BLaER1 treated with 17β-estradiol and CSF1 and Interleukin-3, amounts not matched to agents 10 nM and 100 nM (cell line): ENCODE measurements around the gene ERG.
A peak's percentile ranks its signal among the peaks of the same experiment; 100 is the strongest.

ENCODE experiments used
- H3K27ac ChIP-seq, 11 experiments: shearing (Covaris generic); formaldehyde crosslinking; 2 replicates each; pipeline ENCODE4 v1.8.1; 2022
- H3K27me3 ChIP-seq, 11 experiments: shearing (Covaris generic); formaldehyde crosslinking; 2 replicates each; pipeline ENCODE4 v1.8.1; 2022
- H3K36me3 ChIP-seq, 11 experiments: shearing (Covaris generic); formaldehyde crosslinking; 2 replicates each; pipeline ENCODE4 v1.8.1; 2022
- H3K4me1 ChIP-seq, 10 experiments: shearing (Covaris generic); formaldehyde crosslinking; 2 replicates each; pipeline ENCODE4 v1.8.1; 2022
- H3K4me2 ChIP-seq, 11 experiments: shearing (Covaris generic); formaldehyde crosslinking; 2 replicates each; pipeline ENCODE4 v1.8.1; 2022
- H3K4me3 ChIP-seq, 10 experiments: shearing (Covaris generic); formaldehyde crosslinking; 2 replicates each; pipeline ENCODE4 v1.8.1; 2022
- H3K9ac ChIP-seq, 11 experiments: shearing (Covaris generic); formaldehyde crosslinking; 2 replicates each; pipeline ENCODE4 v1.8.1; 2022
- H3K9me3 ChIP-seq, 11 experiments: shearing (Covaris generic); formaldehyde crosslinking; replicated peaks in 1 of 11; 2 replicates each; pipeline ENCODE4 v1.8.1; 2022
- H4K20me1 ChIP-seq, 11 experiments: shearing (Covaris generic); formaldehyde crosslinking; 2 replicates each; pipeline ENCODE4 v1.8.1; 2022
- Cebpa-rat ChIP-seq, 11 experiments: shearing (Covaris generic); IDR thresholded peaks; 2 replicates each; pipeline ENCODE4 v1.8.1; 2022

Gene ERG

DNA sequence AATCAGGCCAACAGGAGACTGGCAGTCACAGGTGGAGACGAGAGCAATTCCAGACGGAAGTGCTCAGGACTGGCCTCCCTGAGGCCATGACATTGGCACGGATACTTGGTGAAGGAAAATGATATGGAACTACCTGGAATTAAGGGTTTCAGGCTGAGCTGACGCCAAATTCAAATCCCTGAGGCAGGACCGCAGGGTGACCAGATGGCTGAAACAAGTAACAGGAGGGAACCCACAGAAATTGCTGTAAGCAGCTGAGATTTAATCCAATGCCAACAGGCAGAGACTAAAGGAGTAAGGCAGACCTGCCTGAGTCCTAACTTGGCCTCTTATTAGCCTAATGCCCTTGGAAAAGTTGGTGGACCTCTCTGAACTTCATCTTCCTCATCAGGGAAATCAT lies 76.2 kb downstream of the ERG start:
- peaks cover 0 to 38% (median 24%) of the 10 kb centered on the region in 10 experiments; a peak in 15 of 20 replicates for H3K4me1 ChIP-seq
- no peaks in the 10 kb centered on the region for H4K20me1 ChIP-seq
- H3K27ac ChIP-seq, result no peak overlapping the region
- 0 out of 22 replicates have a peak, but pooled peaks cover 0 to 3% (median 0%) of the 10 kb centered on the region in 11 experiments for H3K9me3 ChIP-seq
- H3K27me3 ChIP-seq, result no peaks in the 10 kb centered on the region
- no peak for TF ChIP-seq Cebpa-rat (IDR thresholded peaks at IDR 0.05)
- no peak overlapping the region for H3K9ac ChIP-seq
- H3K4me3 ChIP-seq, result no peak overlapping the region
- peaks cover 0 to 100% (median 87%) of the 10 kb centered on the region in 11 experiments; a peak in 16 of 22 replicates for H3K36me3 ChIP-seq
- no peak overlapping the region for H3K4me2 ChIP-seq

DNA sequence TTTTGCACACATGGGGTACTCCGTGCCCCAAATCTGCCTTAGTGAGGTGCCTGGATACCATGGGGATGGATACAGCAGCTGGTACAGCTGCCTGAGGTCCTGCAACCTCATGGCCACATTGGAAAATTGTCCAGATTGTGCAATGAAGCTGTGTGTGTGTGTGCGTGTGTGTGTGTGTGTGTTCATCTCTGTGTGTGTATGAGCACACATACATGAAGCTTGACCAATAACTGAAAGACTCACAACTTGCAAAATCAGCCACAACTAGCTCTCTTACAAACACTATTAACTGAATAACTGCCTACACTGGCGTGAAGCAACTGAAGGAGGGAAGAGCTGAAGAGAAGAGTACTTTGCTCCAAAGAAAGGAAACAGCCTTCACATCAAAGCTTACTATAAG lies 78.1 kb downstream of the ERG start:
- Histone ChIP-seq H3K36me3 (peaks cover 0 to 100% (median 95%) of the 10 kb centered on the region in 11 experiments; a peak in 17 of 22 replicates), H3K9ac (no peak overlapping the region), H3K4me2 (no peak overlapping the region), H3K4me1 (peaks cover 0 to 36% (median 14%) of the 10 kb centered on the region in 10 experiments; a peak in 15 of 20 replicates), H3K27ac (no peak overlapping the region), H4K20me1 (no peaks in the 10 kb centered on the region), H3K27me3 (no peaks in the 10 kb centered on the region), H3K4me3 (no peak overlapping the region), H3K9me3 (0 out of 22 replicates have a peak, but pooled peaks cover 0 to 4% (median 0%) of the 10 kb centered on the region in 11 experiments)
- no peak for TF ChIP-seq Cebpa-rat (IDR thresholded peaks at IDR 0.05)

DNA sequence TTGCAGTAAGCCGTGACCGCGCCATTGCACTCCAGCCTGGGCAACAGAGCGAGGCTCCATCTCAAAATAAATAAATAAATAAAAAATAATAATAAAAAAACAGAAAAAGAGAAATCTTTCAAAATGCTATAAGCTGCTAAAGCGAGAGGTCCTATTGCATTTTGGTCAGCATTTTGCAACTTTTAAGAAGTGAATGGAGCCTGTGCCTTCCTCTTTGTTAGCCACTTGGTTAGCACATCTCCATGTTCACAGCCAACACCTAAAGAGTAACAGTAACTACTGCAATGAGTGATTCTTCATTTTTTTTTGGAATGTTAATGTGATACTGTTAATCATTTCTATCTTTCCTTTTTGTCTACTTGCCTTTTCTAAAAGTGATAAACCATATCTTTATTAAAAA lies 80.6 kb downstream of the ERG start:
- TF ChIP-seq Cebpa-rat (IDR thresholded peaks at IDR 0.05), result no peak
- H3K9ac ChIP-seq, result no peak overlapping the region

DNA sequence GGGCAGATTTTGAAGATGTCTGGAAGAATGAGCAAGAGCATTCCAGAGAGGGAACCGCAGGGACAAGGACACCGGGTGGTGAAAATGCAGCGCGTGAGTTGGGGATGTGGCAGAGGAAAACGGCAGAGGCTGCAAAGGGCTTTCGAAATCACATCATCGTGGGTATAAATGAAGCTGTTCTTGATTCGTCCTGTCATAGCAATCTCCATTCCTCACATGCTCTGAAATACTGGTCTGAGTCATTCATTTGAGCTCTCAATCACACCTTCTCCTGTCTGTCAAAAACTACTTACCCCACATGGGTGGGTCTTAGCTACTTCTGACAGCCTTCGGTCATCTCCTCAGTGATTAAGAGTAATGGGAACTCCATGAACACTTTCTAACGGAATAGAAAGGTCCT lies 81.5 kb downstream of the ERG start:
- H3K9me3 ChIP-seq, result peaks cover 0 to 18% (median 4%) of the 10 kb centered on the region in 11 experiments; a peak in 9 of 22 replicates
- no peaks in the 10 kb centered on the region for H3K27me3 ChIP-seq
- H3K4me2 ChIP-seq, result no peak overlapping the region
- no peak overlapping the region for H3K9ac ChIP-seq
- H3K4me1 ChIP-seq, result peaks cover 0 to 34% (median 7%) of the 10 kb centered on the region in 10 experiments; a peak in 10 of 20 replicates
- H3K4me3 ChIP-seq, result no peak overlapping the region
- H3K36me3 ChIP-seq, result peaks cover 0 to 100% (median 96%) of the 10 kb centered on the region in 11 experiments; a peak in 17 of 22 replicates
- no peak overlapping the region for H3K27ac ChIP-seq
- no peaks in the 10 kb centered on the region for H4K20me1 ChIP-seq
- no peak for TF ChIP-seq Cebpa-rat (IDR thresholded peaks at IDR 0.05)

More for the DNA sequence above, 80.6 kb downstream of the ERG start:
- peaks cover 0 to 34% (median 7%) of the 10 kb centered on the region in 10 experiments; a peak in 10 of 20 replicates for H3K4me1 ChIP-seq
- H3K27me3 ChIP-seq, result no peaks in the 10 kb centered on the region
- no peak overlapping the region for H3K4me3 ChIP-seq
- no peaks in the 10 kb centered on the region for H4K20me1 ChIP-seq
- no peak overlapping the region for H3K4me2 ChIP-seq
- H3K36me3 ChIP-seq, result peaks cover 0 to 100% (median 98%) of the 10 kb centered on the region in 11 experiments; a peak in 17 of 22 replicates
- peaks cover 0 to 9% (median 3%) of the 10 kb centered on the region in 11 experiments; a peak in 6 of 22 replicates for H3K9me3 ChIP-seq
- H3K27ac ChIP-seq, result no peak overlapping the region

DNA sequence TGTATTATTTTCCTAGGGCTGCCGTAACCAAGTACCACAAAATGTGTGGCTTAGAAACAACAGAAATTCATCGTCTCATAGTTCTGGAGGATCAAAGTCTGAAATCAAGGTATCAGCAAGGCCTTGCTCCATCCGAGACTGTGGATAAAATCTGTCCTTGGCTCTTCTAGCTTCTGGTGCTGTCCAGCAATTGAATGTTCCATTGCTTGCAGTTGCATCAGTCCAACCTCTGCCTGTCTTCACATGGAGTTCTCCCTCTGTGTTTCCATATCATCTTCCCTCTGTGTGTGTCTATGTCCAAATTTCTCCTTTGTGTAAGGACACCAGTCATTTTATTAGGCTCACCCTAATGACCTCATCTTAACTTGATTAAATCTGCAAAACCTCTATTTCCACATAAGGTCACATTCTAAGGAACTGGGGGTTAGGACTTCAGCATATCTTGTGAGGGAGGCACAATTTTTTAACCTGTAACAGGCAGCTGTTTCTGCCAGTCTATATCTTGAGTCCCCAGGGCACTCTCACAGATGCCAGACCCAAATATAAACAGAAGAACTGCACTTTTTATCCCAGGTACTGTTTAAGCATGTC lies 84.2 kb downstream of the ERG start:
- no peak overlapping the region for H3K9ac ChIP-seq
- H3K4me1 ChIP-seq, result peaks cover 0 to 29% (median 7%) of the 10 kb centered on the region in 10 experiments; a peak in 10 of 20 replicates
- no peak overlapping the region for H3K4me3 ChIP-seq
- peaks cover 0 to 37% (median 13%) of the 10 kb centered on the region in 11 experiments; a peak in 14 of 22 replicates for H3K9me3 ChIP-seq
- H3K36me3 ChIP-seq, result peaks cover 0 to 100% (median 92%) of the 10 kb centered on the region in 11 experiments; a peak in 17 of 22 replicates
- H3K27me3 ChIP-seq, result no peaks in the 10 kb centered on the region
- no peaks in the 10 kb centered on the region for H4K20me1 ChIP-seq
- TF ChIP-seq Cebpa-rat (IDR thresholded peaks at IDR 0.05), result no peak
- peak overlapping the region in 2 of 11 experiments; percentile 5 to 6; a peak in 2 of 22 replicates for H3K27ac ChIP-seq
- H3K4me2 ChIP-seq, result peak overlapping the region in 2 of 11 experiments; percentile 1 to 48; a peak in 3 of 22 replicates

DNA sequence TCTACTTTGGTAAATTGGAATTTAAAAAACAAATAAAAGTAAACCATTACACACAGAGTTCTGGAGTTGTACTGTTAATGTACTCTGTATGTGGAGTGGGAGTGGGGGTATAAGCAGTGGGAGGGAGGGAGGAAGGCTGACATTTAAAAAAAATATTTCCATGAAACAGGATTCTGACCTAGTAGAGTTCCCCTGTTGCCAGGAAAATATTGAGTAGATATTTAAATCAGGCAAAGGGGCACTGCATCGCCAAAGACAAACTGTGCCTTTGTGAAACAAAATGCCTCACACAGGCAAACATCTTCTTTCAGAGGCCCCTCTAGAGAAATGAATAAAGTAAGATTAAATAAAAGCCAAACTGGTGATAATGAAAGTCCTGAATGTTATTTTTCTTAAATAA lies 87.8 kb downstream of the ERG start:
- H3K4me1 ChIP-seq, result peaks cover 0 to 47% (median 24%) of the 10 kb centered on the region in 10 experiments; a peak in 14 of 20 replicates
- no peak overlapping the region for H3K9ac ChIP-seq
- H3K27ac ChIP-seq, result no peak overlapping the region
- H3K4me3 ChIP-seq, result no peak overlapping the region
- H3K9me3 ChIP-seq, result peaks cover 7 to 62% (median 21%) of the 10 kb centered on the region in 11 experiments; a peak in 17 of 22 replicates
- no peak for TF ChIP-seq Cebpa-rat (IDR thresholded peaks at IDR 0.05)
- H3K27me3 ChIP-seq, result no peaks in the 10 kb centered on the region
- peaks cover 0 to 94% (median 70%) of the 10 kb centered on the region in 11 experiments; a peak in 16 of 22 replicates for H3K36me3 ChIP-seq
- H4K20me1 ChIP-seq, result no peaks in the 10 kb centered on the region
- H3K4me2 ChIP-seq, result no peak overlapping the region

DNA sequence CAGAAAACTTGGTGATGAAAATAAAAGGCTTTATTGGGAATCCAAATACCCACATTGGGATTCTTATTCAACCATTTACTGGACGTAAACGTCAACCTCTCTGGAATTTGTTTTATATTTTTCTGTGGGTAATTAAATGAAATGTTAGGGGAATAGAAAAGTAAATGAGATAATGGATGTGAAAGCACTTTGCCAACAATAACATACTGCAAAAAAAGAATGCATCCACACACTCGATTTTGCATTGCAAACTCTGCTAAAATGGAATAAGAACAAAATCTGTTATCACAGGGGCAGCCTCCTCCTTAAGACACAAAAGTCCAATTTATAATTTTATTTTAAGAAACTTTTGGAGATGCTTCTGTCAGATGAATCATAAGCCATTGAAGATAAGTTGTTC lies 88.4 kb downstream of the ERG start:
- peaks cover 7 to 63% (median 21%) of the 10 kb centered on the region in 11 experiments; a peak in 17 of 22 replicates for H3K9me3 ChIP-seq
- no peaks in the 10 kb centered on the region for H3K27me3 ChIP-seq
- no peak for TF ChIP-seq Cebpa-rat (IDR thresholded peaks at IDR 0.05)
- no peak overlapping the region for H3K27ac ChIP-seq
- H3K4me1 ChIP-seq, result peaks cover 0 to 47% (median 30%) of the 10 kb centered on the region in 10 experiments; a peak in 16 of 20 replicates
- no peak overlapping the region for H3K4me3 ChIP-seq
- H4K20me1 ChIP-seq, result no peaks in the 10 kb centered on the region
- no peak overlapping the region for H3K9ac ChIP-seq
- no peak overlapping the region for H3K4me2 ChIP-seq
- peaks cover 0 to 94% (median 65%) of the 10 kb centered on the region in 11 experiments; a peak in 16 of 22 replicates for H3K36me3 ChIP-seq

DNA sequence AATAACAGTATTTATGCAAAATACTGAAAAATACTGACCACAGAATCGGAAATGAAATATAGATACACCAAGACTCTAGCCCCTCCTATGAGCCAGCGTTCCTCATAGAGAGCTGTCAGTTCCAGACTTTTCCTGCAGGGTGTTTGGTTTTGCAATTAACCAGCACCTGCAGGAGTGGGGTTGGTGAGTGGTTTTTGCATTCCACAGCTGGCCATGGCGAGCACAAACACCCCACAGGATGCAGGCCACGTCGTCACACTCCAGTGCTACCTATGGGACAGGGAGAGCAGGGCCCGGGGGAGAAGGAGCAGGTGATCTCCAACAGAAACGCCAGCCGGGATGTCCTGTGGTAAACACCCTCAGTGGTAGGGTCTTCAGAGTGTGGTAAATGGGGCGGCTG lies 94.1 kb downstream of the ERG start:
- H3K4me3 ChIP-seq, result peak overlapping the region in 1 of 10 experiments; percentile 29; a peak in 2 of 20 replicates
- H3K4me2 ChIP-seq, result peak overlapping the region; percentile 10 to 81 (median 74); a peak in 20 of 22 replicates
- H3K36me3 ChIP-seq, result peaks cover 0 to 87% (median 57%) of the 10 kb centered on the region in 11 experiments; a peak in 16 of 22 replicates
- H4K20me1 ChIP-seq, result no peaks in the 10 kb centered on the region
- no peaks in the 10 kb centered on the region for H3K27me3 ChIP-seq
- H3K9me3 ChIP-seq, result peaks cover 0 to 28% (median 13%) of the 10 kb centered on the region in 11 experiments; a peak in 14 of 22 replicates
- H3K27ac ChIP-seq, result peak overlapping the region in 8 of 11 experiments; percentile 38 to 83 (median 70); a peak in 14 of 22 replicates
- peak overlapping the region in 4 of 11 experiments; percentile 14 to 55 (median 33); a peak in 3 of 22 replicates for H3K9ac ChIP-seq
- TF ChIP-seq Cebpa-rat (IDR thresholded peaks at IDR 0.05), result peak in 4 of 11 experiments; percentile 26 to 52 (median 40); a peak in 4 of 22 replicates
- peaks cover 6 to 91% (median 72%) of the 10 kb centered on the region in 10 experiments; a peak in 19 of 20 replicates for H3K4me1 ChIP-seq

DNA sequence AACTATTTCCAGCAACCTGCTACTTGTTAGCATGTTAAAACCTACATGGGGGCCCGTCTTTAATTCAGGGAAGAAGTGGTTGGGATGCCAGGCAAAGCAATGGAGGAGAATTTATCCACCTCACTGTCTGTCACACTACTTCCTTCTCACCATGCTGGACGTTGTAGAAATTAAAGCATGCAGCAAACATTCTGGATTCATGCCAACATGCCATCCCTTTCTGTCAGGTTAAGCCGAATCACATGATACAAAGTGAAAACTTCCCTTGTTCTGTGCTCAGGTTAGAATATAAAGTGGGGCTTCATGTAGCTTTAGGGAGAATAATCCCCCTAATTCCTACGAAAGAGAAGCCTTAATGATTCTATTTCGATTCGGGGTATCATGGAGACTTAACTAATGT lies 95.5 kb downstream of the ERG start:
- H3K4me1 ChIP-seq, result peaks cover 6 to 78% (median 62%) of the 10 kb centered on the region in 10 experiments; a peak in 19 of 20 replicates
- H3K9me3 ChIP-seq, result peaks cover 0 to 14% (median 0%) of the 10 kb centered on the region in 11 experiments; a peak in 3 of 22 replicates
- H3K27me3 ChIP-seq, result no peaks in the 10 kb centered on the region
- peaks cover 0 to 87% (median 58%) of the 10 kb centered on the region in 11 experiments; a peak in 17 of 22 replicates for H3K36me3 ChIP-seq
- H4K20me1 ChIP-seq, result no peaks in the 10 kb centered on the region
- H3K4me2 ChIP-seq, result peak overlapping the region in 9 of 11 experiments; percentile 25 to 80 (median 70); a peak in 16 of 22 replicates
- H3K4me3 ChIP-seq, result no peak overlapping the region
- TF ChIP-seq Cebpa-rat (IDR thresholded peaks at IDR 0.05), result no peak
- H3K9ac ChIP-seq, result peak overlapping the region in 3 of 11 experiments; percentile 21 to 66 (median 60); a peak in 3 of 22 replicates
- peak overlapping the region in 7 of 11 experiments; percentile 52 to 84 (median 79); a peak in 12 of 22 replicates for H3K27ac ChIP-seq
